OCI-LY7 (cell line): ENCODE results near the gene IKZF3.

Source experiments
- EZH2phosphoT487 ChIP-seq: fragments of 200-600 bp; sonication (generic); IDR thresholded peaks from 2 replicates; pipeline ENCODE4 v1.6.1; 2018; ENCODE audit warnings: low read depth, borderline replicate concordance, mild to moderate bottlenecking, mixed run types, antibody characterized with exemption, low read length, moderate library complexity, mixed read lengths
- TF ChIP-seq, protein P1 (sequence below): fragments of 200-600 bp; sonication (generic); conservative IDR thresholded peaks from 2 replicates; pipeline ENCODE4 v1.5.1; 2014; ENCODE audit warnings: mild to moderate bottlenecking, antibody characterized with exemption, low read length, moderate library complexity, mixed read lengths

DNA sequence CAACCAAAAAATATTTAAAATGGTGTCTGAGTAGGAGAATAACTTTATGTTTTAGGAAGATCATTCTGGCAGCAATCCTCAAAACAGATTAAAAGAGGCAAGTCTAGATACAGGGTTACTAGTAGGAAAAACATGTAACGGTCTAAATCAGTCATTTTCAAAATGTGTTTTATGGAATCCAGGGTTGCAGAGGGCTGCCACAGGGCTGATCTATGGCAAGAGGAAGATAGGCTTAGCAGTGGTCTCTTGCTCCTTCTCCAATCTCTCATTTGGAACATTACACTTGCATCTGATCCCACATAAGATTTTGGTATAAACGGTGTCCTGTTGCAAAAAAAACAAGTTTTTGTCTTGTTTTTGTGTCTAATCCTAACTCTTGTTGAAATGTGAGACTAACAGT is 9.2 kb downstream of the IKZF3 start:
- TF ChIP-seq, protein P1, sequence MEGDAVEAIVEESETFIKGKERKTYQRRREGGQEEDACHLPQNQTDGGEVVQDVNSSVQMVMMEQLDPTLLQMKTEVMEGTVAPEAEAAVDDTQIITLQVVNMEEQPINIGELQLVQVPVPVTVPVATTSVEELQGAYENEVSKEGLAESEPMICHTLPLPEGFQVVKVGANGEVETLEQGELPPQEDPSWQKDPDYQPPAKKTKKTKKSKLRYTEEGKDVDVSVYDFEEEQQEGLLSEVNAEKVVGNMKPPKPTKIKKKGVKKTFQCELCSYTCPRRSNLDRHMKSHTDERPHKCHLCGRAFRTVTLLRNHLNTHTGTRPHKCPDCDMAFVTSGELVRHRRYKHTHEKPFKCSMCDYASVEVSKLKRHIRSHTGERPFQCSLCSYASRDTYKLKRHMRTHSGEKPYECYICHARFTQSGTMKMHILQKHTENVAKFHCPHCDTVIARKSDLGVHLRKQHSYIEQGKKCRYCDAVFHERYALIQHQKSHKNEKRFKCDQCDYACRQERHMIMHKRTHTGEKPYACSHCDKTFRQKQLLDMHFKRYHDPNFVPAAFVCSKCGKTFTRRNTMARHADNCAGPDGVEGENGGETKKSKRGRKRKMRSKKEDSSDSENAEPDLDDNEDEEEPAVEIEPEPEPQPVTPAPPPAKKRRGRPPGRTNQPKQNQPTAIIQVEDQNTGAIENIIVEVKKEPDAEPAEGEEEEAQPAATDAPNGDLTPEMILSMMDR: no peak
- no peak for TF ChIP-seq EZH2phosphoT487
